HG03159 (cell line): ENCODE results near the gene IL15RA.
A peak's percentile ranks its signal among the peaks of the same experiment; 100 is the strongest.

ENCODE experiments used
- ATAC-seq: cut with Tn5 transposase; IDR thresholded peaks from one replicate; pipeline ENCODE4 v1.9.1; 2021; ENCODE audit warnings: mild to moderate bottlenecking, moderate library complexity; ENCODE audit not compliant: unreplicated experiment

The IL15RA gene

GRCh38 chr10:5977471-5978229, at the start of gene IL15RA:
IL15RA (minus strand) TSS chr10:5977543; CDS start chr10:5977492, 51 bp downstream.
- peak; percentile 64 for ATAC-seq

GRCh38 chr10:6025683-6026255, 48.4 kb upstream of the IL15RA start:
- no peak for ATAC-seq

- no peak for ATAC-seq
These were observed 47.0 kb upstream of the IL15RA start for GRCh38 chr10:6024334-6024682.

GRCh38 chr10:6023661-6024333, 46.5 kb upstream of the IL15RA start:
- no peak for ATAC-seq

- no peak for ATAC-seq
These were observed 45.3 kb upstream of the IL15RA start for GRCh38 chr10:6022660-6023059.

- ATAC-seq: no peak
These were observed 43.5 kb upstream of the IL15RA start for GRCh38 chr10:6020826-6021225.

- ATAC-seq: no peak
These were observed 42.5 kb upstream of the IL15RA start for GRCh38 chr10:6019796-6020195.

GRCh38 chr10:6019010-6019782, 41.9 kb upstream of the IL15RA start:
- no peak for ATAC-seq

- no peak for ATAC-seq
These were observed 41.1 kb upstream of the IL15RA start for GRCh38 chr10:6018422-6018821.

- ATAC-seq: no peak
These were observed 40.5 kb upstream of the IL15RA start for GRCh38 chr10:6017781-6018354.

- peak; percentile 72 for ATAC-seq
These were observed 37.0 kb upstream of the IL15RA start for GRCh38 chr10:6014241-6014761.

- no peak for ATAC-seq
These were observed 36.3 kb upstream of the IL15RA start for GRCh38 chr10:6013413-6014192.

- no peak for ATAC-seq
These were observed 35.0 kb upstream of the IL15RA start for GRCh38 chr10:6012121-6012905.

GRCh38 chr10:6011558-6011957, 34.2 kb upstream of the IL15RA start:
- no peak for ATAC-seq

- no peak for ATAC-seq
These were observed 33.2 kb upstream of the IL15RA start for GRCh38 chr10:6010569-6010968.

- no peak for ATAC-seq
These were observed 32.6 kb upstream of the IL15RA start for GRCh38 chr10:6009961-6010360.

GRCh38 chr10:6009150-6009549, 31.8 kb upstream of the IL15RA start:
- no peak for ATAC-seq

- no peak for ATAC-seq
These were observed 31.3 kb upstream of the IL15RA start for GRCh38 chr10:6008497-6009142.

GRCh38 chr10:6006991-6007390, 29.6 kb upstream of the IL15RA start:
- ATAC-seq: no peak
